Adrenal gland (tissue), 12 donors: ENCODE results near the gene IFNL3. TPM values are rescaled to one million over a fixed set of nuclear protein-coding genes. Genes with fewer than 3 reads are reported as not detected.

Experiments used
- DNase-seq, 7 donors: peaks; one replicate each; pipeline ENCODE4 v3.0.0-alpha.2; 2019 to 2020
- H3K27ac ChIP-seq, 5 donors: fragments of 200-600 bp; sonication (generic) in 4 of 5; 1 replicate in 3 of 5; 2 replicates in 2 of 5; pipeline versions ENCODE4 v1.5.1 to v1.8.0; 2016 to 2020; ENCODE audit warnings: mild to moderate bottlenecking in 1 of 5
- H3K27me3 ChIP-seq: fragments of 200-600 bp; 2 replicates; pipeline ENCODE4 v1.8.0; 2021
- H3K36me3 ChIP-seq, 2 donors: fragments of 200-600 bp; replicated peaks in 1 of 2; 1 replicate in 1 of 2; 2 replicates in 1 of 2; pipeline versions ENCODE4 v1.5.1 to v1.8.0; 2018 to 2022
- H3K4me1 ChIP-seq, 2 donors: fragments of 200-600 bp; replicated peaks in 1 of 2; 1 replicate in 1 of 2; 2 replicates in 1 of 2; pipeline versions ENCODE4 v1.5.1 to v1.8.0; 2018 to 2021
- H3K4me3 ChIP-seq, 4 donors: fragments of 200-600 bp; sonication (generic) in 3 of 4; one replicate each; pipeline ENCODE4 v1.5.1; 2016 to 2018
- H3K9me3 ChIP-seq, 3 donors: fragments of 200-600 bp; sonication (generic) in 1 of 3; replicated peaks in 1 of 3; 1 replicate in 2 of 3; 2 replicates in 1 of 3; pipeline versions ENCODE4 v1.5.1 to v1.8.0; 2016 to 2021
- CTCF ChIP-seq, 6 experiments: fragments of 450-650 bp in 4 of 6; fragments of 200-600 bp in 2 of 6; sonication (generic) in 1 of 6; IDR thresholded peaks; 1 replicate in 5 of 6; 2 replicates in 1 of 6; pipeline versions ENCODE4 v1.5.1 to v1.8.0; 2016 to 2021; ENCODE audit warnings: antibody characterized with exemption in 6 of 6, mild to moderate bottlenecking in 2 of 6, moderate library complexity in 1 of 6
- POLR2A ChIP-seq, 2 donors: fragments of 450-650 bp; IDR thresholded peaks; one replicate each; pipeline ENCODE4 v1.6.1; 2017; ENCODE audit warnings: antibody characterized with exemption in 2 of 2, mild to moderate bottlenecking in 2 of 2, moderate library complexity in 1 of 2
- WGBS, 4 donors: extraction: QIAGEN DNeasy Blood & Tissue Kit in 2 of 4; methylation state at CpG; one replicate each; pipeline versions ENCODE4 v1.1.5 to v1.1.7; 2013 to 2017; 5-methylcytosine and 5-hydroxymethylcytosine counted together
- intact Hi-C, 2 donors: fragments of 100-400 bp; cut with DNase I; formaldehyde crosslinking; loops; one replicate each; pipeline versions ENCODE4 v1.14.1 to v1.15.0; 2022 to 2023
- polyA plus RNA-seq, 3 donors: library from polyadenylated mRNA; stranded (reverse); fragments of 200-250 nt in 2 of 3; fragments of 350-450 nt in 1 of 3; fragmentation: Illumina TruSeq in 1 of 3; extraction: RNeasy Lipid Tissue Mini Kit (QIAGEN cat#74804) in 1 of 3; gene quantifications; one replicate each; pipeline ENCODE4 v1.2.3, GENCODE V29; 2013 to 2014
- total RNA-seq, 9 donors: library from RNA; depleted of rRNA in 4 of 9; stranded (reverse); fragments of >200 nt in 4 of 9; fragments of 120-200 nt in 1 of 9; fragmentation: NEBNext Ultra II Directional in 1 of 9; extraction: Animal tissue kit (Norgen Biotek cat#: 25700) in 1 of 9; gene quantifications; one replicate each; pipeline versions ENCODE4 v1.1.0 to v1.2.4, GENCODE V29; 2013 to 2023
- donor health status: healthy with polysubstance abuse.
- donor health status: Bipolar disorder and iron deficiency.
- donor health status: DM: yes; HTN: yes; CAD: no.
- donor health status: DM: no; HTN: no; CAD: no.
- donor health status: DM: no; HTN: no; CAD: no.
- donor health status: DM: yes; HTN: yes; CAD: no.

Gene IFNL3
- total and polyA plus RNA-seq, 12 donors = not detected

GRCh38 chr19:39236527-39236926 is 8.3 kb downstream of the IFNL3 start:
- H3K27me3 ChIP-seq = peaks cover 4% of the 10 kb centered on the region
- intact Hi-C loops = no loop called here
- 70 to 86% (median 80%) methylated on average over 10 to 12 of the region's 12 CpGs for WGBS, 4 donors

DNA sequence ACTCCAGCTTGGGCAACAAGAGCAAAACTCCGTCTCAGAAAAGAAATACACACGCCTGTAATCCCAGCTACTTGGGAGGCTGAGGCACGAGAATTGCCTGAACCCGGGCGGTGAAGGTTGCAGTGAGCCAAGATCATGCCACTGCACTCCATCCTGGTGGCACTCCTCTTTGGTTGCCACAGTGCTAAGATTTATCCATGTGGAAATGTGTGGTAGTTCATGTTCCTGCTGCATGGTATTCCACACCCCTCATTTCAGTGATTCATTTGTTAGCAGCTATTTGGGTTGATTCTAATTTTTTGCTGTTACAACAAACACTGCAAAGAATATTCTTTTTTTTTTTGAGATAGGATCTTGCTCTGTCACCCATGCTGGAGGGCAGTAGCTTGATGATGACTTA is 12.1 kb downstream of the IFNL3 start:
- no peaks in the 10 kb centered on the region for H3K36me3 ChIP-seq
- intact Hi-C loops = no loop called here
- H3K9me3 ChIP-seq = no peaks in the 10 kb centered on the region
- H3K27me3 ChIP-seq = peaks cover 4% of the 10 kb centered on the region
- no peaks in the 10 kb centered on the region for H3K4me1 ChIP-seq
- no peak overlapping the region for H3K27ac ChIP-seq
- 87 to 94% (median 89%) methylated on average over 2 to 5 of the region's 5 CpGs for WGBS, 4 donors
- no peak overlapping the region for H3K4me3 ChIP-seq
- TF ChIP-seq POLR2A (IDR thresholded peaks at IDR 0.05) = no peak
- TF ChIP-seq CTCF (IDR thresholded peaks at IDR 0.05) = no peak
- DNase-seq = no peak

More at GRCh38 chr19:39236527-39236926, 8.3 kb downstream of the IFNL3 start:
- H3K27ac ChIP-seq = no peak overlapping the region
- no peak for DNase-seq
- H3K4me1 ChIP-seq = no peaks in the 10 kb centered on the region
- H3K4me3 ChIP-seq = no peak overlapping the region
- H3K36me3 ChIP-seq = no peaks in the 10 kb centered on the region
- H3K9me3 ChIP-seq = no peaks in the 10 kb centered on the region
- no peak for TF ChIP-seq POLR2A (IDR thresholded peaks at IDR 0.05)
- no peak for TF ChIP-seq CTCF (IDR thresholded peaks at IDR 0.05)

GRCh38 chr19:39230096-39230764 is 14.6 kb downstream of the IFNL3 start:
- TF ChIP-seq POLR2A (IDR thresholded peaks at IDR 0.05) = no peak
- TF ChIP-seq CTCF (IDR thresholded peaks at IDR 0.05) = no peak
- intact Hi-C loops = no loop called here
- Histone ChIP-seq H3K4me3 (no peak overlapping the region), H3K36me3 (no peaks in the 10 kb centered on the region), H3K9me3 (no peaks in the 10 kb centered on the region), H3K27ac (no peak overlapping the region), H3K27me3 (peaks cover 4% of the 10 kb centered on the region), H3K4me1 (no peaks in the 10 kb centered on the region)
- DNase-seq = no peak
- 50 to 71% (median 66%) methylated on average over 2 of the region's 2 CpGs for WGBS, 4 donors

DNA sequence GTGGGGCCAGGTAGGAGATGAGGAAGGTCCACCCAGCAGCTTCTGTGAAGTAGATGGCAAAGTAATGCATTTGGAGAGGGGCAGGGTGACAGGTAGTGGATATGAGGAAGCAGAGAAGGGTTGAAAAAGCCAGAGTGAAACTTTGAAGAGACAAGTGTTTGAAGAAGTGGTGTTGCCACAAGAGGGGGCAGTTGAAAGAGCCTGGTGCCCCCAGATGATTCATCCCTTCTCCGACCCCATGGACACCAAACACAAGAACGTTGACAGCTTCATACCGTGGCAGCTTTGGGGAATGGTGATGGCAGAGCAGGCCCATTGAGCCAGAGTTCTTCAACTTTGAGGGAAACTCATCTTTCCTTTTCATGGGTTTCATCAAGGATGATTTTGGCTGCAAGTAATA is 19.9 kb downstream of the IFNL3 start:
- no peaks in the 10 kb centered on the region for H3K36me3 ChIP-seq
- H3K9me3 ChIP-seq = no peaks in the 10 kb centered on the region
- H3K27me3 ChIP-seq = no peaks in the 10 kb centered on the region
- no peak overlapping the region for H3K27ac ChIP-seq
- no peak for TF ChIP-seq CTCF (IDR thresholded peaks at IDR 0.05)
- no peak for TF ChIP-seq POLR2A (IDR thresholded peaks at IDR 0.05)
- intact Hi-C loops = no loop called here
- no peak for DNase-seq
- no peak overlapping the region for H3K4me3 ChIP-seq
- WGBS, 4 donors = 30 to 43% (median 38%) methylated on average over 3 of the region's 3 CpGs
- no peaks in the 10 kb centered on the region for H3K4me1 ChIP-seq
